GM12873 (cell line): Measurements from ENCODE around the gene HOXA3.

Source experiments
- CTCF ChIP-seq: IDR thresholded peaks from 2 replicates; pipeline ENCODE4 v1.5.1; 2012; ENCODE audit warnings: low read depth, mild to moderate bottlenecking, moderate library complexity, low read length, control low read depth; ENCODE audit not compliant: insufficient read depth; ENCODE audit errors: missing control alignments

Gene HOXA3

GRCh38 chr7:27105301-27106031 is 46.9 kb downstream of the HOXA3 start:
- no peak for TF ChIP-seq CTCF

- TF ChIP-seq CTCF = no peak
These were observed 47.9 kb downstream of the HOXA3 start for GRCh38 chr7:27104341-27105058.

GRCh38 chr7:27103489-27104226 is 48.7 kb downstream of the HOXA3 start:
- no peak for TF ChIP-seq CTCF

- TF ChIP-seq CTCF = no peak
These were observed 49.6 kb downstream of the HOXA3 start, which contains the start of gene HOXA2 for GRCh38 chr7:27102581-27103442. Gene HOXA2, minus strand, starts transcription at chr7:27102683. Its CDS starts 183 bp downstream, at chr7:27102500.

GRCh38 chr7:27101957-27102580 is 50.3 kb downstream of the HOXA3 start:
- no peak for TF ChIP-seq CTCF

GRCh38 chr7:27101171-27101956 is 51.0 kb downstream of the HOXA3 start:
- no peak for TF ChIP-seq CTCF
